Cortex of kidney (tissue), 1 donor: ENCODE data around the gene OSR1.
"Not testable (repeated sequence)": the region's sequence is repeated elsewhere in the genome, so short reads cannot be mapped to it uniquely, and the experiment has no call there.

Source experiments
- DNase-seq: peaks from one replicate; lab custom pipeline; 2025; lab: John Stamatoyannopoulos, UW

The OSR1 gene

GRCh38 chr2:19358242-19359020 is at the start of gene OSR1:
TSS of gene OSR1 (minus strand) at chr2:19358623. CDS start at chr2:19353805, 4,818 bp downstream.
- DNase-seq, result no peak

DNA sequence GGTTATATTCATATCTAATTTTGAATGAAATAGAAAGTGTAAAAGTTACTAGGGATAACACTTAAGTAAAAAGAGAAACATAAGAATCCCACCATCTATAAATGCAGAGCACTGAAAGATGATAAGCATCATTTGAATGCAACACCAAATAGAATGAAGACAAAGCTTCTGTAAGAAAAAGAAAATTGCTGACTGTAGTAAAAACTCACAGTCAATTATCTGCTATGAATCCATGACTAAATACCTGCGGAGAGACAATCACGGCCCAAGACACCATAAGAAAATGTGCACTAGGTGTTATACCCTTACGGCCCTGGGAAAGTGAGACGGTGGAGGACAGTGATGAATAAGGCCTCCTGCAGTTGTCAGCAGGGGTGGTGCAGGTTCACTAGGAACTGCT is 45.4 kb upstream of the OSR1 start:
- DNase-seq, result no peak

DNA sequence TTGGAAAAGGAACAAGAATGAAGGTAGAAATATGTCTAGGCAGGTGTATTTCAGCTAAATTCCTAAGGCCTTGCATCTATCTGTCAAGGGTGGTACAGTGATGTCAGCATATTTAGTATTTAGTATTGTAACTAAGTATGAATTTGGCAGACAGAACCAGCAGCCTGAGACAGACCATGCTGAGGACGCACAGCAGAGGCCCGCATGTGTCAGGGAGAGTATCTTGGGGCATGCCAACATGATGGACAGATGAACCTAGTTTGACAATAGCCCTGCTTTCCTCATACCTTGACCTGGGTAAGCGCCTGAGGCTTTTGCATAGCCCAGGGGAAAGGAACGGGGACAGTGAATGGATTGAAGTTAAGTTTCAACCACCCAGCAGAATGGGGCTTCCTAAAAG is 33.8 kb upstream of the OSR1 start:
- no peak for DNase-seq

- not testable (repeated sequence) for DNase-seq
Observed at GRCh38 chr2:19389469-19389868, 31.0 kb upstream of the OSR1 start.

DNA sequence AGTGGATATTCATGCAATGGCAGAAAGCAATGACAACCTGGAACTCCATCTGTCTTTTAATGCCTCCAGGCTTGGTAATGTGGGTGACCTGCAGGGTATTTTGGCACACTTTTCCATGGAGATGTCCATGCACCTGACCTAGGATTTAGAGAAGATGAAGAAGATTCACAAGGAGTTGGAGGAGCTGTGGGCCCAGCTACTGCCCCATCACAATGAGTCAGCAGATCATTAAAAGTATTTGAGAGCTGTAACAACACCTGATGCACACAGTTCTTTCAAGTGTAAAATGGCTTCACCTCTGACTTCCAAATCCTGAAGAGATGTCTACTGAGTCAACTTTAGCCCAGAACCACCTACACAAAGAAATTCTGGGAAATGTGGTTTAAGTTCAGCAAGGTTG is 22.1 kb upstream of the OSR1 start:
- DNase-seq, result no peak

DNA sequence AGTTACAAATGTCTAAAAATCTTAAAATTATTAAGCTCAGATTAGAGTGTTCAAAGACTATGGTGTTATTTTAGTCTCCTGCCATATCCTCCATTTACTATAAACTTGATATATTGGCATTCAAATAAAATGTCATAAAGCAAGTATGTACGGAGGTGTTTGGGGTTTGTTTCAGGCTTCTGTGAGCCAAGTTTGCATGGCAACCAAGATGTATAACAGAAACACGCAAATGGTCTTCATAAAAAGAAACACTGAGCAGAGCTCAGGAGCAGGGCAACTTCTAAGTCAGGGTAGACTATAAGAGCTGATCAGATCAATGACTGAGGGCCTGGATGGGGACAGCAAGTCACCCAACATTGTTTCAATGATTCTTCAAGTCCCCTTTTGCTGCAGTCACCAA is 20.5 kb upstream of the OSR1 start:
- no peak for DNase-seq

GRCh38 chr2:19377717-19378116 is 19.3 kb upstream of the OSR1 start:
- no peak for DNase-seq

DNA sequence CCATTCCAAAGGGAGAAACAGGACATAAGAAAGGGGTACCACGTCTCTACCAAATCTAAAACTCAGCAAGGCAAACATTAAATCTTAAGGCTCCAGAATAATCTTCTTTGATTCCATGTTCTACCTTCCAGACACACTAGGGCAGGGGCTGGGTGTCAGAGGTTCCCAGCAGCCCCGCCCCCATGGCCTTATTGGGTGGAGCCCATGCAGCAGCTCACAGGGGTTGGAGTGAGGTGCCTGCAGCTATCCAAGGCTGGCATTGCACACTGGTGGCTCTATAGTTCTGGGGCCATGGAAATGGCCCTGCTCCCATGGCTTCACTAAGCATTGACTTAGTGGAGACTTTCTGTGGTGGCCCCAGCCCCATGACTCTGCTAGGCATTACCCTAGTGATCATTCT is 14.9 kb upstream of the OSR1 start:
- DNase-seq, result no peak

DNA sequence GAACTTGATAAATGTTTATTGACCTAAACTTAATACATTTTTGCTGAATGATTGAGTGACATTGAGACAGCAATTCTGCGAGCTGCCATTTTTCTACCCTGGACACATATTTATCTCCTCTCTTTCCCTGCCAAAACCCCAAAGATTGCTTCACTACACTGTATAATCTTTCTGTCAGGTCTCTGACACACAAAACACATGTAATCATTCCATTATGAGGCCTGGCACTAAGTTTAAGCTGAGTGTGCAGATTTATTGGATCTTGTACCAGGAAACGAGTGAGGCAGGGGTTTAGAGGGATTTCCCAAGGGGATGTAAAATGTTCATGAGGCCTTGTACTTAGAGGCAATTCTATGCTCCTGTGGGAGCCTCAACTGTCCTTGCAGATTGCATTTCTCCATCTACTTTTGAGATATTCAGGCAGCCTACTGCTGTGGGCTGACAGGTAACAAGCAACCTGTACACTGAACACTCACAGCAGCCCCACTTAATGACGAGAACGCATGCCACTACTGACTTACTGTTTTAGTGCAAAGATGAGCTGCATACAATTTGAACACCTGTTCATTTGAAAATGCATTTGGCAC is 13.7 kb upstream of the OSR1 start:
- no peak for DNase-seq

- no peak for DNase-seq
Observed at GRCh38 chr2:19369341-19369955, 11.0 kb upstream of the OSR1 start.

DNA sequence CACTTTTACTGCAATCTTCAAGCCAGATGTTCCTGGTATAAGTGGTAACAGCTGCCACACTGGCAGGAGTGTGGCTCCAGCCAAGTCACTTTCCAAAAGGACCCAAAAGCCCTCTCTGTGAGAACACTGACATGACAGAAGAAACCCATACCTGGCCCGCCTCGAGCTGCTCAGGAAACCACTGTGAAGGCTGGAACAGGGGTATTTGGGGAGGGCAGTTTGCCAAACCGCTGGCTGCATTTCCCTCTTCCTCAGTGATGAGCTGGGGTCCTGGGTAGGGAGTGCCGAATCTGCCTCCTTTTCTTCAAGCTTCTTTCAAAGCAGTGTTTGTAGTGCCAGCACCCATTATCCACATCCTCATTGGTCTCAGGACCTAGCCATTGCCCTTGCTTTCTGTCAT is 10.3 kb upstream of the OSR1 start:
- DNase-seq, result no peak

DNA sequence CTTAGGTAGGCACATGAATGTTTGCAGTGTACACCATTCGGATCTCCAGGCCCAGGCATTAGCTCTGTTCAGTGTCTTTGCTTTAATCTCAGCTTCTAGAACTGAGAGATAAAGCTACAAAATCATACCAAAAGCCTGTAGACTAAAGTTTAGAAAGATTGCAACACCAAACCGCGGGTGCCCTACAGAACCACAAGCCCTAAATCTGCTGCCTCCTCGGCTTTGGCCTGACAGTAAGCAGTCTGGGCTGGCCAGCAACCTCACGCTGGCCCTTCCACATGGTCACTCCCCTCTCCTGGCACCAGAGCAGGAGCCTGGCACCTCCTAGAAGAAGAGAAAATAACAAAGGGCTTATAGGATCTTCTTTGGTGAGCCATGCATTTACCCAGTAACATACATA is 8.9 kb upstream of the OSR1 start:
- DNase-seq, result no peak

GRCh38 chr2:19365126-19365525 is 6.7 kb upstream of the OSR1 start:
- DNase-seq, result no peak

DNA sequence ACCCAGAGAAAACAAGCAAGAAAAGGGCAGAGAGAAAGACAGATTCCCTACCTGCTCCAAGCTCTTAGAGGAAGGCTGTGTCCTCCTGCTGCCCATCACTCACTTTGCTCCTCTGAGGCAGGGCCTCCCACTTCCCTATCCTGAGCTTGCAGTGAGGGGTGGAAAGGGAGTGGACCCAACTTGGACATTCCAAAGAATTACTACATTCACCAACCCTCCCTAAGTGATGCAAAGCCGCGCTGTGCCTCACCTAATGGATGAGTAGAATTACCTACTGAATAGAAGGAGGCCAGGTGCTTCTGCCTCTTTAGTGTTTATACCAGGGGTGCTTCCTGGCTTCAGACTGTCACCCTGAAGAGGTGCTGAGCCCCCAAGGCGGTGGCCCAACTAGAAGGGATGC is 5.6 kb upstream of the OSR1 start:
- DNase-seq, result no peak

GRCh38 chr2:19363474-19363778 is 5.0 kb upstream of the OSR1 start:
- DNase-seq, result no peak

- no peak for DNase-seq
Observed at GRCh38 chr2:19362755-19363473, 4.5 kb upstream of the OSR1 start.

- no peak for DNase-seq
Observed at GRCh38 chr2:19362094-19362754, 3.8 kb upstream of the OSR1 start.

DNA sequence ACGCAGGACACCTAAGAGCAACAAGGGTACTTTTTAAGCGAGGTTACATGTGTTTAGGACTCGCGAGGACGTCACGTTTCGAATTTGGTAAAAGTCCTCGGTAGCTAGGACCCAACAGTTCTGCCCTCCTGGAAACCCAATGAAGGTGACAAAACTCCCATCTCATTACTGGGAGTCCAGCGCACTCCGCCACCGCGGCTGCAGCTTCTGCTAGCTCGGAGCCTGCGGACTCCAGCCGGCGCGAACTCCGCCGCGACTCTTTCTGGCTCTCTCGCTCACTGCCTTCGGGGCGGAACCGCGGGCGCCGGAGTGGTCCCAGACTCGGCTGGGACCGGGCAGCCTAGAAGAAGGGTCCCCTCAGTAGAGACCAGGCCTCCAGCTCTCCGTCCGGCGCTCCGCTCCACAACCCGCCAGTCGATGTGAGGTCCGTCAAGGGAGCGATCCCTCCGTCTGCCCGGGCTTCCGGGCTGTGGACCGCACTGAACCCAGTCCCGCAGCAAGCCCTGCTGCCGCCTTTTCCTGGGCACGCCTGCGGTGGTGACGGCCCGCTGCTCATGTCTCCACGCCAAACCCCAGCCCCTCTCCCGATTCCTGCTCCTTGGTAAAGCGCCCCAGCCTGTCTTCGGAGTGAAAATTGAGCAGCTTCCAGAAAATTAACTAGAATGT is 3.0 kb upstream of the OSR1 start:
- DNase-seq, result no peak

GRCh38 chr2:19360966-19361321 is 2.5 kb upstream of the OSR1 start:
- DNase-seq, result no peak

DNA sequence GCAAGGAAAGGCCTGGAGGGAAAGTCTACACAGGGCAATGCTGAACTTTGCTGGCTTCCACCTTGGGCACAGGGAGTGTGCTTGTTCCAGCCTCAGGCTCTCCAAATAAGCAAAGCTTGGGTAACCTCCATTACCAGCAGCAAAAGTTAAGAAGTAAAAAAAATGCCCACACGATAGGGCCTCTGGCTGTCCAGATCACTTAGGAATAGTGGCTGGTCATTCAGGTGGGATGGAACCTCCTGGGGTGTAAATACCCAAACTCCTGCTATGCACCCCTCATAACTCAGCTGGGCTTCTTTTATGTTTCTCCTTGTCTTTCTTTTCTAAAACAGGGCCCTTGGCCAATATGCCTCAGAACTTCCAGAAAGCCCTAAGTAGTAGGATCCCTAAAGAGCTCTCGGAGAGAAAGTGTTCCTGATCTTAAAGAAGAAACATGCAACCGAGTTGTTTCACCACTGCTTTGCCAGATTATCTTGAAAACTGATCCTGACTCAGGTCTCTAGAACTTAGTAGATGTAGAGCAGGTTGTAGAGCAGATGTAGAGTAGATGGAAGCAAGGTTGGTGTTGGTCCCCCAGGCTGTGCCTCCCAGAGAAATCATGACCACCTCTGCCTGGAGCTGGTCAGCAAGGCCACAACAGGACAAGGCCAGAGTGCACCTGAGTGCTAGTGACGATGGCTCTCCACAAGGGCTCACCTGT is 2.0 kb upstream of the OSR1 start:
- no peak for DNase-seq

GRCh38 chr2:19359456-19359855 is 1.0 kb upstream of the OSR1 start:
- no peak for DNase-seq

DNA sequence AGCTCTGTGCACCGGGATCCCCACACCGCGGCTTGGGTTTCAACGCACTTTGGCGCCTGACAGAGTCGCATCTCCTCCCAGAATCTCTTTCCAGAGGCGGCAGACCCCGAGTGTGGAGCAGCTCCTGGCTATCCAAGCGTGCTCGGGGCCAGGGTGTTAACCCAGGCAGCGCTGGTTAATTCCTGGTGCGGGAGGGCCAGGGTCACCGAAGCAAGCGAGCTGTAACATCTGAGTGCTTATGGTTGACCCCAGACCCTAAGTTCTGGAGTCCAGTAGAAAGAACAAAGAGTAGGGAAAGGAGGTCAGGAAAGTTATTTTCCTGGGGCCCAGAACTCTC is 566 bp upstream of the OSR1 start:
- DNase-seq, result no peak
